Upper lobe of right lung (tissue), 1 donor: ENCODE measurements around the gene FN1. TPM values are rescaled to one million over a fixed set of nuclear protein-coding genes. Genes with fewer than 3 reads are reported as not detected.

Source experiments
- ATAC-seq: fragments of 200-7000 bp; cut with Tn5 transposase; one replicate; pipeline ENCODE4 v1.9.1; 2020; ENCODE audit warnings: mild to moderate bottlenecking, moderate library complexity
- DNase-seq: peaks from one replicate; pipeline ENCODE4 v3.0.0-alpha.2; 2020
- H3K27ac ChIP-seq: fragments of 200-600 bp; one replicate; pipeline ENCODE4 v1.8.0; 2022
- H3K27me3 ChIP-seq: fragments of 200-600 bp; one replicate; pipeline ENCODE4 v1.8.0; 2022; ENCODE audit warnings: mild to moderate bottlenecking
- H3K36me3 ChIP-seq: fragments of 200-600 bp; one replicate; pipeline ENCODE4 v1.8.0; 2022
- H3K4me1 ChIP-seq: fragments of 200-600 bp; one replicate; pipeline ENCODE4 v1.8.0; 2022
- H3K4me3 ChIP-seq: fragments of 200-600 bp; one replicate; pipeline ENCODE4 v1.8.0; 2022; ENCODE audit warnings: mild to moderate bottlenecking
- H3K9me3 ChIP-seq: fragments of 200-600 bp; one replicate; pipeline ENCODE4 v1.8.0; 2022
- CTCF ChIP-seq: fragments of 200-600 bp; IDR thresholded peaks from one replicate; pipeline ENCODE4 v1.8.0; 2022; ENCODE audit warnings: antibody characterized with exemption
- intact Hi-C: fragments of 100-400 bp; cut with DNase I; formaldehyde crosslinking; loops from one replicate; pipeline ENCODE4 v1.11.0; 2022
- total RNA-seq: library from RNA; stranded (reverse); fragmentation: NEBNext Ultra II Directional; extraction: Animal tissue kit (Norgen Biotek cat#: 25700); gene quantifications from one replicate; pipeline ENCODE4 v1.2.1, GENCODE V29; 2021
- donor health status: DM: no; HTN: yes; CAD: no; lungs with severe emphysema.

The FN1 gene
- total RNA-seq, 1 donor from 2014 or later, result 955 TPM

- Histone ChIP-seq H3K4me1 (no peaks in the 10 kb centered on the region), H3K27me3 (no peaks in the 10 kb centered on the region), H3K9me3 (no peaks in the 10 kb centered on the region), H3K36me3 (no peaks in the 10 kb centered on the region), H3K27ac (no peak overlapping the region), H3K4me3 (no peak overlapping the region)
- ATAC-seq (no peak), DNase-seq (no peak)
- TF ChIP-seq CTCF, result no peak
- intact Hi-C loops, result no loop called here
Observed at GRCh38 chr2:215460682-215461382, 25.0 kb upstream of the FN1 start.

DNA sequence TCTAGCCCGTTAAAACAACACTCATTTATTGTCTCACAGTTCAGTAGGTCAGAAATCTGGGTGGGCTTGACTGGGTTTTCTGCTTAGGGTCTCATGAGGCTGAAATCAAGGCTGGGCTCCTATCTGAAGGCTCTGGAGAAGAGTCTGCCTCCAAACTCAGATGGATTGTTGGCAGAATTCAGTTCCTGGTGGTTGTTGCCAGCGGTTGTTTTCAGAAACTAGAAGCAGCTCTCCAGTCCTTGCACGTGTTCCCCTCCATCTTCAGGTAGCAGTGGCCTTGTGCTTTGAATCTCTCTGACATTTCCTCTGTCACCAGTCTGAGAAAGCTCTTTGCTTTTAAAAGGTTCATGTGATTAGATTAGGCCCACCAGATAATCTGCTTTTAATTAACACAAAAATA, 20.1 kb upstream of the FN1 start:
- Histone ChIP-seq H3K4me1 (no peaks in the 10 kb centered on the region), H3K36me3 (no peaks in the 10 kb centered on the region), H3K27me3 (no peaks in the 10 kb centered on the region), H3K4me3 (no peak overlapping the region), H3K9me3 (no peaks in the 10 kb centered on the region), H3K27ac (no peak overlapping the region)
- intact Hi-C loops, result no loop called here
- ATAC-seq (no peak), DNase-seq (no peak)
- no peak for TF ChIP-seq CTCF

DNA sequence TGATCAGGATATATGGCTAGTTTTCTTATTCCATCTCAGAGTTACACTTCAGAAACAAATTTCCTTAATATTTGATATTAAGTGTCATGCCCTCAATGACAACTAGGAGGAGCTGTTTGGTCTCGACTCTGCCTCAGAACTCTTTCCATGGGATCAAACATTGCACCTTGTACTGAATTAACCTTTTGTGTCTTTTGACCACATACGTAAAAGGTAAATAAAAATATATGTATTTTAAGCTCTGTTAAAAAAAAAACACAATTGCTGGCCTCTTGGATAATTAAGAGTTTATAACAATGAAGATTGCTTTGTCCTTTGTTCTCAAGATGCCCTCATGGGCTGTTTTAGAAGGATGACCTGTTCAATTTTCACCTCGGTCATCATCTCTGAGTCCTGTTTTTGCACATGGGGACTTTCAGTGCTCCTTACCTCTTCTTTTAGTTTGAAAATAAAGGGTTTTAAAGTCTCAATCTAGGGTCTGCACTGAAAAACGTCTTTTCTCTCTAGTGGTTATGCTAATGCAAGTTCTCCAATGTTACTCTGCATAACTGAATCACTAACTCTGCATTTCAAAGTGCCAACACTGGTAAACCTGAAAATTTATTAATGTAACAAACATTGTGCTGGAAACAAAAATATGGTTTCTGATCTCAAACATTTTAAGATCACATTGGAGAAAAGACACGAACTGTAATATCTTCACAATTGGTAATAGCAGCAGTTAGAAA, 18.8 kb upstream of the FN1 start:
- Histone ChIP-seq H3K4me1 (no peaks in the 10 kb centered on the region), H3K36me3 (no peaks in the 10 kb centered on the region), H3K27ac (no peak overlapping the region), H3K4me3 (no peak overlapping the region), H3K27me3 (no peaks in the 10 kb centered on the region), H3K9me3 (no peaks in the 10 kb centered on the region)
- no peak for DNase-seq
- intact Hi-C loops, result no loop called here
- peak; percentile 79 for ATAC-seq
- peak; percentile 79 for TF ChIP-seq CTCF

DNA sequence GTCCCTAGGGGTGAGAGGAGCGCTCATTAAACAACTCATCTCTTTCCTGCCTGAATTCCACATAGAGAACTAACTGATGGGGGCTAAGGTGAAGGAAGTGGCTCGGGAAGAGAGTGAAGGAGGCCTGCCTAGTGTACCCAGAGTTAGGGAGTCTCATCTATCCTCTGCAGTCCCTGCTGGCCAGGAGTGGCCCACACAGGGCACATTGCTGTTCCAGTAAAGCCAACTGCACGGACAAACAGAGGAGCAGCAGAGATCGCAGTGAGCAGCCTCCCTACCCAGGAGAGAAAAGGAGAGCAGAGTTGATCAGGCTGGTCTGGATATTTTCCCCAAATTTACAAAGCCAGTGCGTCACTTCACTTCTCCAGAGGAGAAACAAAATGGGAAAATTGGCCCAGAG, 16.9 kb upstream of the FN1 start:
- ATAC-seq (no peak), DNase-seq (no peak)
- no peak overlapping the region for H3K27ac ChIP-seq
- H3K4me1 ChIP-seq, result no peaks in the 10 kb centered on the region
- no peaks in the 10 kb centered on the region for H3K9me3 ChIP-seq
- intact Hi-C loops, result no loop called here
- H3K4me3 ChIP-seq, result no peak overlapping the region
- no peak for TF ChIP-seq CTCF
- no peaks in the 10 kb centered on the region for H3K27me3 ChIP-seq
- H3K36me3 ChIP-seq, result no peaks in the 10 kb centered on the region

DNA sequence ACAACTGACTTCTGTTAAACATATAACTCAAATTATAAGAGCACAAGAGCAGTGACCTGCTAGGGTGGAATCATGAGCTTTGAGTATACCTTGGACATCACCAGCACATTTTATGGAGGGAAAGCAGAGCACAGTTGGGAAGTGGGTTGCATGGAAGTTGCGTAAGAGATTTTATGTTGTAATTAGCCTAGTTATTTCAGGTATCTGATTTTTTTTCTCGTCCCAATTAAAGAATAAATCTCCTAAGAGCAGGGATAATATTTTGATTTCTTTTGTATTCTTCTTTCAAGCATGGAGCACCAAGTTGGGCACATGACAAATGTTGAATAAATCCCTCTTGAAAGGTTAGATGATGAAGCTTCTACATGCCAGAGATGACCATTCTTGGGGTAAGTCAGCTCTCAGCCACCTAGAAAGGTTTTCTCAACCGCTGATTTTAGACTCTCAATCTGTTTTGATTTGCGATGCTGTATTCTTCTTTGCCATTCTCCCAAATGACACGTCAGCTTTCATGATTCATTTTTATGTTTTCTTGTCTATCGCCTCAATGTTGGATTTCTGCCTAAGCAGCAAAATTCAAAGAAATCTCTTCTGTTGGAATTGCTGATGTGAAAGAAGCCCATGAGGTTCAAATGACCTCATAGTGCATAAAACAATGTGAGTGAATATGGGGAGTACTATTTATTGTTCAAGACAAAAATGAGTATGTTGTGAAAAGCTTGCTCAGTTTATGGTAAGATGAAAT, 15.3 kb upstream of the FN1 start:
- TF ChIP-seq CTCF, result no peak
- intact Hi-C loops, result no loop called here
- no peaks in the 10 kb centered on the region for H3K4me1 ChIP-seq
- no peaks in the 10 kb centered on the region for H3K36me3 ChIP-seq
- no peaks in the 10 kb centered on the region for H3K27me3 ChIP-seq
- ATAC-seq, result no peak
- DNase-seq, result no peak
- H3K4me3 ChIP-seq, result no peak overlapping the region
- no peaks in the 10 kb centered on the region for H3K9me3 ChIP-seq
- no peak overlapping the region for H3K27ac ChIP-seq
